CD4-positive, alpha-beta T cell treated with Interleukin-2 at 100 ng/mL for 4 hours (primary cell): ENCODE data around the gene PIRT.
"Not testable (repeated sequence)": the region's sequence is repeated elsewhere in the genome, so short reads cannot be mapped to it uniquely, and the experiment has no call there.

Source experiments
- DNase-seq: peaks from one replicate; pipeline ENCODE4 v3.0.0-alpha.2; 2020; ENCODE audit warnings: low spot score

PIRT gene

GRCh38 chr17:10837921-10838320 is at the start of gene PIRT:
Gene PIRT, minus strand, starts transcription at chr17:10838087. Its CDS starts 12,442 bp downstream, at chr17:10825645.
- DNase-seq = no peak

- no peak for DNase-seq
These were observed 44.1 kb upstream of the PIRT start for GRCh38 chr17:10881959-10882358.

- DNase-seq = no peak
These were observed 41.4 kb upstream of the PIRT start for GRCh38 chr17:10879190-10879836.

GRCh38 chr17:10875984-10876555 is 38.2 kb upstream of the PIRT start:
- DNase-seq = no peak

GRCh38 chr17:10875430-10875851 is 37.6 kb upstream of the PIRT start:
- no peak for DNase-seq

GRCh38 chr17:10871914-10872313 is 34.0 kb upstream of the PIRT start:
- DNase-seq = no peak

- DNase-seq = no peak
These were observed 32.6 kb upstream of the PIRT start for GRCh38 chr17:10870336-10871050.

GRCh38 chr17:10868744-10869143 is 30.9 kb upstream of the PIRT start:
- not testable (repeated sequence) for DNase-seq

GRCh38 chr17:10859051-10859450 is 21.2 kb upstream of the PIRT start:
- DNase-seq = no peak

- no peak for DNase-seq
These were observed 20.1 kb upstream of the PIRT start for GRCh38 chr17:10857976-10858375.

GRCh38 chr17:10846636-10847035 is 8.7 kb upstream of the PIRT start:
- not testable (repeated sequence) for DNase-seq

GRCh38 chr17:10845388-10845751 is 7.5 kb upstream of the PIRT start:
- no peak for DNase-seq

- peak; percentile 68 for DNase-seq
These were observed 6.9 kb upstream of the PIRT start for GRCh38 chr17:10844621-10845387.

- no peak for DNase-seq
These were observed 5.9 kb upstream of the PIRT start for GRCh38 chr17:10843811-10844210.

GRCh38 chr17:10842658-10843057 is 4.8 kb upstream of the PIRT start:
- DNase-seq = no peak

GRCh38 chr17:10838682-10839081 is 795 bp upstream of the PIRT start:
- no peak for DNase-seq

GRCh38 chr17:10836966-10837590 is 809 bp downstream of the PIRT start:
- DNase-seq = no peak

- no peak for DNase-seq
These were observed 1.7 kb downstream of the PIRT start for GRCh38 chr17:10836145-10836544.

GRCh38 chr17:10831696-10832095 is 6.2 kb downstream of the PIRT start:
- DNase-seq = no peak

GRCh38 chr17:10827898-10828552 is 9.9 kb downstream of the PIRT start:
- DNase-seq = no peak

GRCh38 chr17:10824874-10825273 is 13.0 kb downstream of the PIRT start:
- DNase-seq = no peak

- DNase-seq = no peak
These were observed 16.1 kb downstream of the PIRT start for GRCh38 chr17:10821770-10822169.
